ENCODE results near the gene OR5L2. TPM values are rescaled to one million over a fixed set of nuclear protein-coding genes. Genes with fewer than 3 reads are reported as not detected.

Gene OR5L2
- total RNA-seq, 1 experiment from 2014 or later: not detected

DNA sequence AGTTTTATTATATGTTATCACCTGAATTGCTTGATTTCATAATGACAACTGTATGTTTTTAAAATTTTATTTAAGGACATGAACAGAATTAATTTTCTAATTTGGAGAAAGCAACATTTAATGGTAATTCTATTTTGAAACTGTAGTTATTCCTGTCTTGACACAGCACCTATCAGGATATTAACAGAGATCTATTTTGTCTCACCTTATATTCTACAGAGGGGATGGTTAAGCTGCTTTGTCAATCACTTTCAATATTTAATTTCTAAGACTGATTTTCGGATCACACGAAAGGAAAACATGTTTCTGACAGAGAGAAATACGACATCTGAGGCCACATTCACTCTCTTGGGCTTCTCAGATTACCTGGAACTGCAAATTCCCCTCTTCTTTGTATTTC is 11.4 kb downstream of the OR5L2 start, which contains the start of gene OR5D16:
TSS of gene OR5D16 (plus strand) at position 301 of the 400 bp plus-strand sequence. CDS start at position 301, 0 bp downstream.
- no TSS peak for BruUV-seq (replicated peaks)

DNA sequence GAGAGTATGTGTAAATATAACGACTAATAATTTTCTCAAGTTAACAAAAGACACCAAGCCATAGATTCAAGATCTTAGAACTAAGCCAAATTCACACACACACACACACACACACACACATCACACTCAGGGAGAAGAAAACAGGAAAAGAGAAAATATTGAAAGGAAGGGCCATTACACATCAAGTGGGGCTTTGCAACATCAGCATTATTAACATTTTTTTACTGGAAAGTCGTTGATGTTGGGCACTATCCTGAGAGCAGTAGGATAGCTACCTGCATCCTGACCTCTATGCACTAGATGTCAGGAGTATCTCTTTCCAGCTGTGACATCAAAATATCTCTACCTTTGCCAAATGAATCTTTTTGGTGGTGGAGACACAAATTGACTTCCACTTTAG is 20.4 kb downstream of the OR5L2 start:
- intact Hi-C loops (cut with micrococcal nuclease): no loop called here
- no peaks in the 10 kb centered on the region for H3K36me3 ChIP-seq (ENCODE audit: control insufficient read depth in 1 of 2, insufficient read depth in 2 of 2, low read length in 2 of 2)
- no peak overlapping the region for H3K9ac ChIP-seq (ENCODE audit: low read length)
- no peak for DNase-seq (ENCODE audit: low read depth, low spot score)
- TF ChIP-seq YY1 (IDR thresholded peaks at IDR 0.05; ENCODE audit: extremely low read depth, insufficient replicate concordance, low read depth, low read length): no peak
- TF ChIP-seq, protein P1, sequence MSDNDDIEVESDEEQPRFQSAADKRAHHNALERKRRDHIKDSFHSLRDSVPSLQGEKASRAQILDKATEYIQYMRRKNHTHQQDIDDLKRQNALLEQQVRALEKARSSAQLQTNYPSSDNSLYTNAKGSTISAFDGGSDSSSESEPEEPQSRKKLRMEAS (IDR thresholded peaks at IDR 0.05): no peak
- TF ChIP-seq ELF1 (IDR thresholded peaks at IDR 0.05; ENCODE audit: borderline replicate concordance, low read depth): no peak
- no peak for TF ChIP-seq SIN3A (IDR thresholded peaks at IDR 0.05; ENCODE audit: low read depth)
- no peak for TF ChIP-seq SRF (IDR thresholded peaks at IDR 0.05; ENCODE audit: low read depth)
- TF ChIP-seq, protein P2, sequence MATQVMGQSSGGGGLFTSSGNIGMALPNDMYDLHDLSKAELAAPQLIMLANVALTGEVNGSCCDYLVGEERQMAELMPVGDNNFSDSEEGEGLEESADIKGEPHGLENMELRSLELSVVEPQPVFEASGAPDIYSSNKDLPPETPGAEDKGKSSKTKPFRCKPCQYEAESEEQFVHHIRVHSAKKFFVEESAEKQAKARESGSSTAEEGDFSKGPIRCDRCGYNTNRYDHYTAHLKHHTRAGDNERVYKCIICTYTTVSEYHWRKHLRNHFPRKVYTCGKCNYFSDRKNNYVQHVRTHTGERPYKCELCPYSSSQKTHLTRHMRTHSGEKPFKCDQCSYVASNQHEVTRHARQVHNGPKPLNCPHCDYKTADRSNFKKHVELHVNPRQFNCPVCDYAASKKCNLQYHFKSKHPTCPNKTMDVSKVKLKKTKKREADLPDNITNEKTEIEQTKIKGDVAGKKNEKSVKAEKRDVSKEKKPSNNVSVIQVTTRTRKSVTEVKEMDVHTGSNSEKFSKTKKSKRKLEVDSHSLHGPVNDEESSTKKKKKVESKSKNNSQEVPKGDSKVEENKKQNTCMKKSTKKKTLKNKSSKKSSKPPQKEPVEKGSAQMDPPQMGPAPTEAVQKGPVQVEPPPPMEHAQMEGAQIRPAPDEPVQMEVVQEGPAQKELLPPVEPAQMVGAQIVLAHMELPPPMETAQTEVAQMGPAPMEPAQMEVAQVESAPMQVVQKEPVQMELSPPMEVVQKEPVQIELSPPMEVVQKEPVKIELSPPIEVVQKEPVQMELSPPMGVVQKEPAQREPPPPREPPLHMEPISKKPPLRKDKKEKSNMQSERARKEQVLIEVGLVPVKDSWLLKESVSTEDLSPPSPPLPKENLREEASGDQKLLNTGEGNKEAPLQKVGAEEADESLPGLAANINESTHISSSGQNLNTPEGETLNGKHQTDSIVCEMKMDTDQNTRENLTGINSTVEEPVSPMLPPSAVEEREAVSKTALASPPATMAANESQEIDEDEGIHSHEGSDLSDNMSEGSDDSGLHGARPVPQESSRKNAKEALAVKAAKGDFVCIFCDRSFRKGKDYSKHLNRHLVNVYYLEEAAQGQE (IDR thresholded peaks at IDR 0.05; ENCODE audit: low read depth): no peak
- TF ChIP-seq, protein P3, sequence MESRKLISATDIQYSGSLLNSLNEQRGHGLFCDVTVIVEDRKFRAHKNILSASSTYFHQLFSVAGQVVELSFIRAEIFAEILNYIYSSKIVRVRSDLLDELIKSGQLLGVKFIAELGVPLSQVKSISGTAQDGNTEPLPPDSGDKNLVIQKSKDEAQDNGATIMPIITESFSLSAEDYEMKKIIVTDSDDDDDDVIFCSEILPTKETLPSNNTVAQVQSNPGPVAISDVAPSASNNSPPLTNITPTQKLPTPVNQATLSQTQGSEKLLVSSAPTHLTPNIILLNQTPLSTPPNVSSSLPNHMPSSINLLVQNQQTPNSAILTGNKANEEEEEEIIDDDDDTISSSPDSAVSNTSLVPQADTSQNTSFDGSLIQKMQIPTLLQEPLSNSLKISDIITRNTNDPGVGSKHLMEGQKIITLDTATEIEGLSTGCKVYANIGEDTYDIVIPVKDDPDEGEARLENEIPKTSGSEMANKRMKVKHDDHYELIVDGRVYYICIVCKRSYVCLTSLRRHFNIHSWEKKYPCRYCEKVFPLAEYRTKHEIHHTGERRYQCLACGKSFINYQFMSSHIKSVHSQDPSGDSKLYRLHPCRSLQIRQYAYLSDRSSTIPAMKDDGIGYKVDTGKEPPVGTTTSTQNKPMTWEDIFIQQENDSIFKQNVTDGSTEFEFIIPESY (IDR thresholded peaks at IDR 0.05; ENCODE audit: extremely low read depth, insufficient replicate concordance, low read length): no peak
- TF ChIP-seq TCF7L2 (IDR thresholded peaks at IDR 0.05; ENCODE audit: borderline replicate concordance, extremely low read depth, insufficient read depth, insufficient read length): no peak
- no peak for TF ChIP-seq EZH2phosphoT487 (IDR thresholded peaks at IDR 0.05; ENCODE audit: borderline replicate concordance)
- no peak for TF ChIP-seq JUND (IDR thresholded peaks at IDR 0.05)
- no peaks in the 10 kb centered on the region for H3K79me2 ChIP-seq (ENCODE audit: insufficient read depth, low read length)
- ChIA-PET CTCF (no interaction called here), RAD21 (ENCODE audit: low non-redundant PET in 1 of 2, low total read pairs in 2 of 2, uncharacterized antibody in 2 of 2, unreplicated experiment in 2 of 2) (no interaction called here), POLR2A (no interaction called here)
- peaks cover 0 to 13% of the 10 kb centered on the region in 2 experiments; a peak in 3 of 4 replicates for H3K9me3 ChIP-seq (ENCODE audit: control insufficient read depth in 1 of 2, insufficient read depth in 1 of 2, low read depth in 1 of 2, low read length in 2 of 2)
- H3K27ac ChIP-seq (ENCODE audit: low read depth, low read length): no peak overlapping the region
- H4K20me1 ChIP-seq (ENCODE audit: insufficient read depth): no peaks in the 10 kb centered on the region
- no peaks in the 10 kb centered on the region for H3K4me1 ChIP-seq (ENCODE audit: control insufficient read depth in 1 of 2, insufficient read depth in 2 of 2, low read length in 2 of 2)
- H2AFZ ChIP-seq (ENCODE audit: low read depth, low read length, poor library complexity, severe bottlenecking): no peak overlapping the region
- H3K4me2 ChIP-seq (ENCODE audit: low read length): no peak overlapping the region
- H3K4me3 ChIP-seq (replicated peaks in 1 of 2; ENCODE audit: low read depth in 1 of 2, low read length in 2 of 2): no peak overlapping the region
- ATAC-seq: no peak
- H3K27me3 ChIP-seq (ENCODE audit: insufficient read depth, low read length): no peaks in the 10 kb centered on the region
- no TSS peak for BruUV-seq (replicated peaks)
- H3K9me2 ChIP-seq (ENCODE audit: insufficient read depth): no peaks in the 10 kb centered on the region

More for the DNA sequence above, 11.4 kb downstream of the OR5L2 start, which contains the start of gene OR5D16:
- ATAC-seq (no peak), DNase-seq (ENCODE audit: low read depth, low spot score) (no peak)
- Histone ChIP-seq H2AFZ (ENCODE audit: low read depth, low read length, poor library complexity, severe bottlenecking) (no peak within 1 kb of the TSS), H3K4me3 (replicated peaks in 1 of 2; ENCODE audit: low read depth in 1 of 2, low read length in 2 of 2) (no peak within 1 kb of the TSS), H3K27me3 (ENCODE audit: insufficient read depth, low read length) (no peaks in the 10 kb centered on the region), H3K4me1 (ENCODE audit: control insufficient read depth in 1 of 2, insufficient read depth in 2 of 2, low read length in 2 of 2) (no peaks in the 10 kb centered on the region), H3K27ac (ENCODE audit: low read depth, low read length) (no peak within 1 kb of the TSS), H3K9ac (ENCODE audit: low read length) (no peak within 1 kb of the TSS), H3K4me2 (ENCODE audit: low read length) (no peak within 1 kb of the TSS), H3K36me3 (ENCODE audit: control insufficient read depth in 1 of 2, insufficient read depth in 2 of 2, low read length in 2 of 2) (no peaks in the 10 kb centered on the region), H3K9me2 (ENCODE audit: insufficient read depth) (no peaks in the 10 kb centered on the region), H3K9me3 (ENCODE audit: control insufficient read depth in 1 of 2, insufficient read depth in 1 of 2, low read depth in 1 of 2, low read length in 2 of 2) (peaks cover 11 to 22% of the 10 kb centered on the region in 2 experiments; a peak in 3 of 4 replicates), H3K79me2 (ENCODE audit: insufficient read depth, low read length) (no peaks in the 10 kb centered on the region), H4K20me1 (ENCODE audit: insufficient read depth) (no peaks in the 10 kb centered on the region)
- ChIA-PET RAD21 (ENCODE audit: low non-redundant PET in 1 of 2, low total read pairs in 2 of 2, uncharacterized antibody in 2 of 2, unreplicated experiment in 2 of 2) (no interaction called here), CTCF (no interaction called here), POLR2A (no interaction called here)
- TF ChIP-seq YY1 (IDR thresholded peaks at IDR 0.05; ENCODE audit: extremely low read depth, insufficient replicate concordance, low read depth, low read length) (no peak), ELF1 (IDR thresholded peaks at IDR 0.05; ENCODE audit: borderline replicate concordance, low read depth) (no peak)
- intact Hi-C loops (cut with micrococcal nuclease): no loop called here
